OCI-LY1 (cell line): Measurements from ENCODE around the gene FRY.

Source experiments
- H2AFZ ChIP-seq: fragments of 200-600 bp; sonication (generic), shearing (Covaris generic); 2 replicates; pipeline ENCODE4 v1.6.0; 2014; ENCODE audit warnings: antibody characterized with exemption, mild to moderate bottlenecking, low read length
- H3F3A ChIP-seq: fragments of 200-600 bp; sonication (generic), shearing (Covaris generic); 2 replicates; pipeline ENCODE4 v1.6.0; 2014; ENCODE audit warnings: mild to moderate bottlenecking, antibody characterized with exemption, low read length, moderate library complexity; ENCODE audit not compliant: insufficient read depth
- H3K27ac ChIP-seq: fragments of 200-600 bp; sonication (generic); 2 replicates; pipeline ENCODE4 v1.5.1; 2014; ENCODE audit warnings: low read length, mixed run types, mild to moderate bottlenecking, low read depth; ENCODE audit not compliant: poor library complexity, severe bottlenecking
- H3K27me3 ChIP-seq: fragments of 200-600 bp; sonication (generic); 2 replicates; pipeline ENCODE4 v1.6.0; 2014; ENCODE audit warnings: antibody characterized with exemption, mild to moderate bottlenecking, low read length, moderate library complexity; ENCODE audit not compliant: insufficient read depth
- H3K36me3 ChIP-seq: fragments of 200-600 bp; sonication (generic); 2 replicates; pipeline ENCODE4 v1.6.1; 2014; ENCODE audit warnings: mild to moderate bottlenecking, antibody characterized with exemption, low read length, moderate library complexity, mixed read lengths; ENCODE audit not compliant: insufficient read depth
- H3K4me1 ChIP-seq: fragments of 200-600 bp; sonication (generic); 2 replicates; pipeline ENCODE4 v1.5.1; 2014; ENCODE audit warnings: mild to moderate bottlenecking, low read length, moderate library complexity; ENCODE audit not compliant: insufficient read depth, severe bottlenecking
- H3K4me2 ChIP-seq: fragments of 200-600 bp; sonication (generic), shearing (Covaris generic); 2 replicates; pipeline ENCODE4 v1.6.1; 2014; ENCODE audit warnings: low read length
- H3K4me3 ChIP-seq: fragments of 200-600 bp; sonication (generic); 2 replicates; pipeline ENCODE4 v1.5.1; 2014; ENCODE audit warnings: low read length, low read depth, mild to moderate bottlenecking, mixed read lengths; ENCODE audit not compliant: poor library complexity, severe bottlenecking
- H3K79me2 ChIP-seq: fragments of 200-600 bp; shearing (Covaris generic); 2 replicates; pipeline ENCODE4 v1.6.1; 2016; ENCODE audit warnings: mixed run types, low read length, mixed read lengths; ENCODE audit not compliant: insufficient read depth
- H3K9ac ChIP-seq: fragments of 200-600 bp; sonication (generic), shearing (Covaris generic); 2 replicates; pipeline ENCODE4 v1.6.1; 2014; ENCODE audit warnings: mild to moderate bottlenecking, low read length, mixed read lengths
- H3K9me2 ChIP-seq: fragments of 200-600 bp; sonication (generic), shearing (Covaris generic); 2 replicates; pipeline ENCODE4 v1.6.1; 2014; ENCODE audit warnings: low read depth, mild to moderate bottlenecking, low read length, mixed read lengths
- H3K9me3 ChIP-seq: fragments of 200-600 bp; shearing (Covaris generic); 2 replicates; pipeline ENCODE4 v1.6.1; 2014; ENCODE audit warnings: low read length, mixed read lengths
- H4K20me1 ChIP-seq: fragments of 200-600 bp; sonication (generic), shearing (Covaris generic); 2 replicates; pipeline ENCODE4 v1.6.0; 2016; ENCODE audit warnings: mild to moderate bottlenecking, low read length; ENCODE audit not compliant: insufficient read depth
- CTCF ChIP-seq: fragments of 200-600 bp; sonication (generic), shearing (Covaris generic); IDR thresholded peaks from 2 replicates; pipeline ENCODE4 v1.5.1; 2017; ENCODE audit warnings: mild to moderate bottlenecking, antibody characterized with exemption, low read length, moderate library complexity, mixed read lengths
- EZH2 ChIP-seq: fragments of 200-600 bp; sonication (generic), shearing (Covaris generic); IDR thresholded peaks from 2 replicates; pipeline ENCODE4 v1.8.0; 2017; ENCODE audit warnings: borderline replicate concordance, mixed run types, mild to moderate bottlenecking, antibody characterized with exemption, low read length, moderate library complexity, mixed read lengths

The FRY gene

GRCh38 chr13:32174366-32174765 lies 142.8 kb downstream of the FRY start:
- H3K27ac ChIP-seq, result no peak overlapping the region
- no peak overlapping the region for H3K4me3 ChIP-seq
- no peaks in the 10 kb centered on the region for H4K20me1 ChIP-seq
- no peaks in the 10 kb centered on the region for H3F3A ChIP-seq
- no peak overlapping the region for H2AFZ ChIP-seq
- H3K36me3 ChIP-seq, result no peaks in the 10 kb centered on the region
- no peaks in the 10 kb centered on the region for H3K79me2 ChIP-seq
- H3K9ac ChIP-seq, result no peak overlapping the region
- no peaks in the 10 kb centered on the region for H3K27me3 ChIP-seq
- TF ChIP-seq EZH2 (no peak), CTCF (no peak)
- no peak overlapping the region for H3K4me2 ChIP-seq
- no peaks in the 10 kb centered on the region for H3K4me1 ChIP-seq
- no peaks in the 10 kb centered on the region for H3K9me2 ChIP-seq
- no peaks in the 10 kb centered on the region for H3K9me3 ChIP-seq

- Histone ChIP-seq H3K4me2 (no peak overlapping the region), H3K4me3 (no peak overlapping the region), H3F3A (no peaks in the 10 kb centered on the region), H4K20me1 (no peaks in the 10 kb centered on the region), H3K9me3 (no peaks in the 10 kb centered on the region), H3K9ac (no peak overlapping the region), H2AFZ (no peak overlapping the region), H3K79me2 (no peaks in the 10 kb centered on the region), H3K9me2 (no peaks in the 10 kb centered on the region), H3K27ac (no peak overlapping the region), H3K27me3 (no peaks in the 10 kb centered on the region), H3K36me3 (no peaks in the 10 kb centered on the region), H3K4me1 (no peaks in the 10 kb centered on the region)
- TF ChIP-seq EZH2 (no peak), CTCF (no peak)
These were observed 143.7 kb downstream of the FRY start for GRCh38 chr13:32175307-32175706.

GRCh38 chr13:32175943-32176342 lies 144.4 kb downstream of the FRY start:
- no peak overlapping the region for H3K4me3 ChIP-seq
- no peaks in the 10 kb centered on the region for H3K9me3 ChIP-seq
- no peaks in the 10 kb centered on the region for H3F3A ChIP-seq
- no peak overlapping the region for H3K4me2 ChIP-seq
- H3K27ac ChIP-seq, result no peak overlapping the region
- H3K27me3 ChIP-seq, result no peaks in the 10 kb centered on the region
- no peak overlapping the region for H3K9ac ChIP-seq
- H3K36me3 ChIP-seq, result no peaks in the 10 kb centered on the region
- TF ChIP-seq CTCF, result no peak
- no peak for TF ChIP-seq EZH2
- no peak overlapping the region for H2AFZ ChIP-seq
- H4K20me1 ChIP-seq, result no peaks in the 10 kb centered on the region
- H3K79me2 ChIP-seq, result no peaks in the 10 kb centered on the region
- no peaks in the 10 kb centered on the region for H3K4me1 ChIP-seq
- no peaks in the 10 kb centered on the region for H3K9me2 ChIP-seq
